ENCODE measurements around the gene C20orf202.

Gene C20orf202

GRCh38 chr20:1169224-1169623, 34.0 kb upstream of the C20orf202 start:
- in situ Hi-C loops (cut with HindIII; ENCODE audit: low sequenced_read_pairs): no loop called here
- DNase-seq (ENCODE audit: low read depth): no peak
- no peak overlapping the region for H3K4me3 ChIP-seq (ENCODE audit: low read depth, low read length)
- TF ChIP-seq CTCF (IDR thresholded peaks at IDR 0.05; ENCODE audit: low read depth, low read length, missing control alignments): no peak

- H3K4me3 ChIP-seq (ENCODE audit: low read depth, low read length): no peak overlapping the region
- no peak for DNase-seq (ENCODE audit: low read depth)
- in situ Hi-C loops (cut with HindIII; ENCODE audit: low sequenced_read_pairs): no loop called here
- TF ChIP-seq CTCF (IDR thresholded peaks at IDR 0.05; ENCODE audit: low read depth, low read length, missing control alignments): no peak
Observed at GRCh38 chr20:1171461-1172093, 31.7 kb upstream of the C20orf202 start.

- TF ChIP-seq CTCF (IDR thresholded peaks at IDR 0.05; ENCODE audit: low read depth, low read length, missing control alignments): no peak
- no peak overlapping the region for H3K4me3 ChIP-seq (ENCODE audit: low read depth, low read length)
- no peak for DNase-seq (ENCODE audit: low read depth)
- in situ Hi-C loops (cut with HindIII; ENCODE audit: low sequenced_read_pairs): no loop called here
Observed at GRCh38 chr20:1173698-1174097, 29.6 kb upstream of the C20orf202 start.

GRCh38 chr20:1174787-1175186, 28.5 kb upstream of the C20orf202 start:
- in situ Hi-C loops (cut with HindIII; ENCODE audit: low sequenced_read_pairs): no loop called here
- H3K4me3 ChIP-seq (ENCODE audit: low read depth, low read length): no peak overlapping the region
- no peak for TF ChIP-seq CTCF (IDR thresholded peaks at IDR 0.05; ENCODE audit: low read depth, low read length, missing control alignments)
- DNase-seq (ENCODE audit: low read depth): no peak

GRCh38 chr20:1177680-1178079, 25.6 kb upstream of the C20orf202 start:
- no peak for DNase-seq (ENCODE audit: low read depth)
- TF ChIP-seq CTCF (IDR thresholded peaks at IDR 0.05; ENCODE audit: low read depth, low read length, missing control alignments): no peak

GRCh38 chr20:1178103-1178502, 25.2 kb upstream of the C20orf202 start:
- no peak for TF ChIP-seq CTCF (IDR thresholded peaks at IDR 0.05; ENCODE audit: low read depth, low read length, missing control alignments)
- in situ Hi-C loops (cut with HindIII; ENCODE audit: low sequenced_read_pairs): no loop called here
- DNase-seq (ENCODE audit: low read depth): no peak
- H3K4me3 ChIP-seq (ENCODE audit: low read depth, low read length): no peak overlapping the region

More at GRCh38 chr20:1177680-1178079, 25.6 kb upstream of the C20orf202 start:
- in situ Hi-C loops (cut with HindIII; ENCODE audit: low sequenced_read_pairs): no loop called here
- no peak overlapping the region for H3K4me3 ChIP-seq (ENCODE audit: low read depth, low read length)
